Sigmoid colon (tissue), 4 donors: ENCODE data around the gene ARHGAP12.

Source experiments
- POLR2AphosphoS5 ChIP-seq, 4 donors: sonication (generic); formaldehyde crosslinking; IDR thresholded peaks; one replicate each; pipeline ENCODE4 v1.6.1; 2017; ENCODE audit warnings: antibody characterized with exemption in 4 of 4
- TF ChIP-seq, protein P1 (sequence below), 4 experiments: fragments of 450-650 bp in 3 of 4; fragments of 200-600 bp in 1 of 4; IDR thresholded peaks; one replicate each; pipeline ENCODE4 v1.5.1; 2016 to 2019; ENCODE audit warnings: antibody characterized with exemption in 4 of 4, mild to moderate bottlenecking in 3 of 4, moderate library complexity in 2 of 4

GRCh38 chr10:31958856-31959255 lies 30.2 kb upstream of the ARHGAP12 start:
- TF ChIP-seq POLR2AphosphoS5 (IDR thresholded peaks at IDR 0.05) = no peak
- TF ChIP-seq, protein P1, sequence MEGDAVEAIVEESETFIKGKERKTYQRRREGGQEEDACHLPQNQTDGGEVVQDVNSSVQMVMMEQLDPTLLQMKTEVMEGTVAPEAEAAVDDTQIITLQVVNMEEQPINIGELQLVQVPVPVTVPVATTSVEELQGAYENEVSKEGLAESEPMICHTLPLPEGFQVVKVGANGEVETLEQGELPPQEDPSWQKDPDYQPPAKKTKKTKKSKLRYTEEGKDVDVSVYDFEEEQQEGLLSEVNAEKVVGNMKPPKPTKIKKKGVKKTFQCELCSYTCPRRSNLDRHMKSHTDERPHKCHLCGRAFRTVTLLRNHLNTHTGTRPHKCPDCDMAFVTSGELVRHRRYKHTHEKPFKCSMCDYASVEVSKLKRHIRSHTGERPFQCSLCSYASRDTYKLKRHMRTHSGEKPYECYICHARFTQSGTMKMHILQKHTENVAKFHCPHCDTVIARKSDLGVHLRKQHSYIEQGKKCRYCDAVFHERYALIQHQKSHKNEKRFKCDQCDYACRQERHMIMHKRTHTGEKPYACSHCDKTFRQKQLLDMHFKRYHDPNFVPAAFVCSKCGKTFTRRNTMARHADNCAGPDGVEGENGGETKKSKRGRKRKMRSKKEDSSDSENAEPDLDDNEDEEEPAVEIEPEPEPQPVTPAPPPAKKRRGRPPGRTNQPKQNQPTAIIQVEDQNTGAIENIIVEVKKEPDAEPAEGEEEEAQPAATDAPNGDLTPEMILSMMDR (IDR thresholded peaks at IDR 0.05) = no peak
